H1 (cell line): Measurements from ENCODE around the gene WDR93.

Experiments used
- ASH2L ChIP-seq: fragments of 200-600, 300-600 bp; sonication (generic); IDR thresholded peaks from one replicate; pipeline ENCODE4 v1.7.1; 2017; ENCODE audit warnings: low read length
- CTCF ChIP-seq, 3 experiments: IDR thresholded peaks; 1 replicate in 2 of 3; 2 replicates in 1 of 3; pipeline versions ENCODE4 v1.5.1 to v1.6.1; 2011; ENCODE audit warnings: low read length in 3 of 3, mild to moderate bottlenecking in 3 of 3, inconsistent platforms in 2 of 3, low read depth in 1 of 3, moderate library complexity in 1 of 3; ENCODE audit not compliant: insufficient read depth in 1 of 3; ENCODE audit errors: control extremely low read depth in 1 of 3
- EP300 ChIP-seq, 2 experiments: IDR thresholded peaks; 1 replicate in 1 of 2; 2 replicates in 1 of 2; pipeline ENCODE4 v1.6.1; 2011 to 2012; ENCODE audit warnings: low read depth in 2 of 2, low read length in 2 of 2, mild to moderate bottlenecking in 2 of 2, borderline replicate concordance in 1 of 2, inconsistent platforms in 1 of 2, moderate library complexity in 1 of 2
- JUN ChIP-seq: IDR thresholded peaks from 2 replicates; pipeline ENCODE4 v1.6.1; 2011; ENCODE audit warnings: low read depth, mild to moderate bottlenecking, improper control_type of control experiment, low read length
- POLR2A ChIP-seq, 2 experiments: IDR thresholded peaks; 1 replicate in 1 of 2; 2 replicates in 1 of 2; pipeline ENCODE4 v1.6.1; 2011; ENCODE audit warnings: low read depth in 2 of 2, low read length in 2 of 2, mild to moderate bottlenecking in 2 of 2; ENCODE audit errors: control extremely low read depth in 1 of 2
- POLR2AphosphoS5 ChIP-seq: IDR thresholded peaks from 2 replicates; pipeline ENCODE4 v1.6.1; 2011; ENCODE audit warnings: low read depth, low read length
- SP1 ChIP-seq: IDR thresholded peaks from 2 replicates; pipeline ENCODE4 v1.6.1; 2011; ENCODE audit warnings: low read depth, low read length
- SUZ12 ChIP-seq: fragments of 200-600 bp; sonication (generic); IDR thresholded peaks from 2 replicates; pipeline ENCODE4 v1.6.1; 2012; ENCODE audit warnings: mild to moderate bottlenecking, inconsistent platforms, low read length, moderate library complexity, mixed read lengths
- TF ChIP-seq, protein P1 (sequence below): IDR thresholded peaks from 2 replicates; pipeline ENCODE4 v1.6.1; 2011; ENCODE audit warnings: low read length, improper control_type of control experiment

- TF ChIP-seq POLR2AphosphoS5: no peak
- TF ChIP-seq CTCF (IDR thresholded peaks at IDR 0.05; ENCODE audit: control extremely low read depth in 1 of 3, insufficient read depth in 1 of 3, low read depth in 1 of 3, low read length in 3 of 3): no peak
- no peak for TF ChIP-seq POLR2A (IDR thresholded peaks at IDR 0.05; ENCODE audit: control extremely low read depth in 1 of 2, low read depth in 2 of 2, low read length in 2 of 2)
- no peak for TF ChIP-seq SP1
- TF ChIP-seq, protein P1, sequence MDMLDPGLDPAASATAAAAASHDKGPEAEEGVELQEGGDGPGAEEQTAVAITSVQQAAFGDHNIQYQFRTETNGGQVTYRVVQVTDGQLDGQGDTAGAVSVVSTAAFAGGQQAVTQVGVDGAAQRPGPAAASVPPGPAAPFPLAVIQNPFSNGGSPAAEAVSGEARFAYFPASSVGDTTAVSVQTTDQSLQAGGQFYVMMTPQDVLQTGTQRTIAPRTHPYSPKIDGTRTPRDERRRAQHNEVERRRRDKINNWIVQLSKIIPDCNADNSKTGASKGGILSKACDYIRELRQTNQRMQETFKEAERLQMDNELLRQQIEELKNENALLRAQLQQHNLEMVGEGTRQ: no peak
- TF ChIP-seq ASH2L: no peak
- TF ChIP-seq EP300 (IDR thresholded peaks at IDR 0.05; ENCODE audit: borderline replicate concordance in 1 of 2, low read depth in 2 of 2, low read length in 2 of 2): no peak
- no peak for TF ChIP-seq SUZ12
- TF ChIP-seq JUN: no peak
Observed at GRCh38 chr15:89667706-89667960, 23.0 kb upstream of the WDR93 start.
